Ecto neural progenitor cell (in vitro differentiated cells): ENCODE data around the gene MAP2.

Experiments used
- DNase-seq: peaks from one replicate; pipeline ENCODE4 v3.0.0-alpha.2; 2018; ENCODE audit warnings: low spot score

MAP2 gene, protein sequence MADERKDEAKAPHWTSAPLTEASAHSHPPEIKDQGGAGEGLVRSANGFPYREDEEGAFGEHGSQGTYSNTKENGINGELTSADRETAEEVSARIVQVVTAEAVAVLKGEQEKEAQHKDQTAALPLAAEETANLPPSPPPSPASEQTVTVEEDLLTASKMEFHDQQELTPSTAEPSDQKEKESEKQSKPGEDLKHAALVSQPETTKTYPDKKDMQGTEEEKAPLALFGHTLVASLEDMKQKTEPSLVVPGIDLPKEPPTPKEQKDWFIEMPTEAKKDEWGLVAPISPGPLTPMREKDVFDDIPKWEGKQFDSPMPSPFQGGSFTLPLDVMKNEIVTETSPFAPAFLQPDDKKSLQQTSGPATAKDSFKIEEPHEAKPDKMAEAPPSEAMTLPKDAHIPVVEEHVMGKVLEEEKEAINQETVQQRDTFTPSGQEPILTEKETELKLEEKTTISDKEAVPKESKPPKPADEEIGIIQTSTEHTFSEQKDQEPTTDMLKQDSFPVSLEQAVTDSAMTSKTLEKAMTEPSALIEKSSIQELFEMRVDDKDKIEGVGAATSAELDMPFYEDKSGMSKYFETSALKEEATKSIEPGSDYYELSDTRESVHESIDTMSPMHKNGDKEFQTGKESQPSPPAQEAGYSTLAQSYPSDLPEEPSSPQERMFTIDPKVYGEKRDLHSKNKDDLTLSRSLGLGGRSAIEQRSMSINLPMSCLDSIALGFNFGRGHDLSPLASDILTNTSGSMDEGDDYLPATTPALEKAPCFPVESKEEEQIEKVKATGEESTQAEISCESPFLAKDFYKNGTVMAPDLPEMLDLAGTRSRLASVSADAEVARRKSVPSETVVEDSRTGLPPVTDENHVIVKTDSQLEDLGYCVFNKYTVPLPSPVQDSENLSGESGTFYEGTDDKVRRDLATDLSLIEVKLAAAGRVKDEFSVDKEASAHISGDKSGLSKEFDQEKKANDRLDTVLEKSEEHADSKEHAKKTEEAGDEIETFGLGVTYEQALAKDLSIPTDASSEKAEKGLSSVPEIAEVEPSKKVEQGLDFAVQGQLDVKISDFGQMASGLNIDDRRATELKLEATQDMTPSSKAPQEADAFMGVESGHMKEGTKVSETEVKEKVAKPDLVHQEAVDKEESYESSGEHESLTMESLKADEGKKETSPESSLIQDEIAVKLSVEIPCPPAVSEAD (N-terminal part only)

GRCh38 chr2:209423562-209424198, at the start of gene MAP2:
Gene MAP2 (plus strand): TSS chr2:209424047. CDS start chr2:209653171, 229,124 bp downstream.
- peak; percentile 93 for DNase-seq

GRCh38 chr2:209376686-209377085, 47.2 kb upstream of the MAP2 start:
- no peak for DNase-seq

- DNase-seq: no peak
These were observed 43.6 kb upstream of the MAP2 start for GRCh38 chr2:209380293-209380692.

- DNase-seq: no peak
These were observed 42.8 kb upstream of the MAP2 start for GRCh38 chr2:209381091-209381490.

DNA sequence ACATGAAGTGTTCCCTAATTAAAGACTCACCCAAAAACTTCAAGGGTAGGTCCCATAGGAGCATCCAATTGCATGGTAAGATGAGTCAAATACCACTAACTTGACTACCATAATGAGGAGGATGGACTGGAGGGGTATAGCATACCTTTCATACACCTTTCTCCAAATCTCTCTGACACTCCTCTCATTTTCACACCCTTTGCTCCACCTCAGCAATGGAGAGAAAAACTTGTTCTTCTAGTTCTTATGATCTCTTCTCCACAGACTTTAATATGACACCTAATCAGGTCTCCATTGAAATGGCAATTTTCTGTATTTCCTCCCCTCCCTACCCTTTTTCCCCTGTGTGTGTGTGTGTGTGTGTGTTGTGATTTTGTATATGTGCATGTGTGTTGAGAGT, 41.1 kb upstream of the MAP2 start:
- no peak for DNase-seq

- no peak for DNase-seq
These were observed 40.6 kb upstream of the MAP2 start for GRCh38 chr2:209383212-209383611.

DNA sequence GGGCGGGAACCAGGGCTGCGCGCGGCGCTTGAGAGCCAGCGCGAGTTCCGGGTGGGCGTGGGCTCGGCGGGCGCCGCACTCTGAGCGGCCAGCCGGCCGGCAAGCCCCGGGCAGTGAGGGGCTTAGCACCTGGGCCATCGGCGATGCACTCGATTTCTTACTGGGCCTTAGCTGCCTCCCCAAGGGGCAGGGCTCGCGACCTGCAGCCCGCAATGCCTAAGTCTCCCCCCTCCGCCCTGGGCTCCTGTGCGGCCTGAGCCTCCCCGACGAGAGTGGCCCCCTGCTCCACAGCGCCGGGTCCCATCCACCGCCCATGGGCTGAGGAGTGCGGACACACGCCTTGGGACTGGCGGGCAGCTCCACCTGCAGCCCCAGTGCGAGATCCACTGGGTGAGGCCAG, 36.5 kb upstream of the MAP2 start:
- DNase-seq: no peak

- DNase-seq: no peak
These were observed 35.3 kb upstream of the MAP2 start for GRCh38 chr2:209388446-209389037.

- peak; percentile 57 for DNase-seq
These were observed 34.7 kb upstream of the MAP2 start for GRCh38 chr2:209389171-209389618.

DNA sequence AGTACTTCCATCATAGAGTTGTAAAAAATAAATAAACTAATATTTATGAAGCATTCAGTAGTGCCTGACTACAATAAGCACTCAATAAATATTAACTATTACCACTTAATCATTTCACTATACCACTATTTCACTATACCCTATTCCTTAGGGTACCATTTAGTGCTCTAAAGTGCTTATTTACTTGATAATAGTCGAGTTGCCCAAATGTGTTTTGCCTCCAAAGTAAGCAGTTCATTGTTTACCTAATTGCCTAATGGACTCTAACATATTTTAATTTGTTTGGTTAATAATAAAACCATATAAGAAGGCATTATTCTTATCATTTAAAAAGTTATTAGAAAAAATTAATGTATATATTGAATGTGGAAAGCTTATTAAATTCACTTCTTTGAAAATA, 33.0 kb upstream of the MAP2 start:
- DNase-seq: no peak

DNA sequence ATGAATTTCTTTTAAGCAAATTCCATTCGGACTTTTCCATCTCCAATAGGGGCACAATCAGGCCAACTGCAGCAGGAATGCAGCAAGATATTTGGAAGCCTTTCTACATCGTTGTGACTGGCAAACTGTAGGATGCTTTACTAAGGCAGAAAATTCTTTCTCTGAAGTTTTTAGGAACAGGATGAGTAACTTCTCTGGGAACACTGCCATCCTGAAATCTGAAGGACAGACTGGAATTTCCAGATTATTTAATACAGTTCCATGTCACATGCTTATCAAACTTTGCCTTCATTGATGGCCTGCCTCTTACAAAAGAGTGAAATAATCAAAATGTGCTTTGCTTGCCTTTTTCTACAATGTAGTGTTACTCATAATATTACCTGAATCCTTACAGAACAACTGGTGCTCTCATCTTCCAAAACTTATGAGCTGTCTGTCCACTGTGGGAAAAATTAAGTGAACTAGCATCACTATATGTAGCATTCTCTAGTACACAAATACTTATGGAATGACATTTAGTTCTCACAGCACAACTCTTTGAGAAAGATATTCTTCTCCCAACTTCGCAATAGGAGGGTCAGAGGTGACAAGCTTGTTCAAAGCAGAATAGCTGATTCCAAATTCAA, 32.0 kb upstream of the MAP2 start:
- no peak for DNase-seq

GRCh38 chr2:209395229-209395628, 28.6 kb upstream of the MAP2 start:
- no peak for DNase-seq

- no peak for DNase-seq
These were observed 28.2 kb upstream of the MAP2 start for GRCh38 chr2:209395652-209396051.

GRCh38 chr2:209398463-209398862, 25.4 kb upstream of the MAP2 start:
- no peak for DNase-seq

- no peak for DNase-seq
These were observed 22.1 kb upstream of the MAP2 start for GRCh38 chr2:209401788-209402187.

DNA sequence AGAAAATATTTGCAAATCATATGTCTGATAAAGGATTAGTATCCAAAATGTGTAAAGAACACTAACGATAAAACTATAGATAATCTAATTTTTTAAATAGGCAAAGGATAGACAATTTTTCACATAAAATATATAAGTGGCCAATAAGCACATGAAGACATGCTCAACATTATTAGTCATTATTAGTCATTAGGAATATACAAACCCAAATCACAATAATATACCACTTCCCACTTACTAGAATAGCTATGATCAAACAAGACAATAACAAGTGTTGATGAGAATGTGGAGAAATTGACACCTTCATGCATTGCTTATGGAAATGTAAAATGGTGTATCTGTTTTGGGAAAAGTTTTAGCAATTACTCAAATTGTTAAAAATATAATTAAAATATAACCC, 12.6 kb upstream of the MAP2 start:
- DNase-seq: no peak

DNA sequence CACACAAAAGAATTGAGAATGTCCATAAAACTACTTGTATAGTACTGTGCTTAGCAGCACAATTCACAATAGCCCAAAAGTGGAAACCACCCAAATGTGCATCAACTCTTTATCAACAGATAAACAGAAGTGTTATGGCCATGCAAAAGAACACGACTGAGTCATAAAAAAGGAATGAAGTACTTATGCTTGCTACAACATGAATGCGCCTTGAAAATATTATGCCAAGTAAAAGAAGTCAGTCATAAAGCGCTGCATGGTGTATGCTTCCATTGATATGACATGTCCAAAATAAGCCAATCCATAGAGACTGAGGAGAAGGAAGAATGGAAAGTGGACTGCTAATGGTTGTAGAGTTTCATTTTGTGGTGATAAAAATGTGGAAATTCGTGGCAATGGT, 12.1 kb upstream of the MAP2 start:
- no peak for DNase-seq

GRCh38 chr2:209413311-209414014, 10.4 kb upstream of the MAP2 start:
- DNase-seq: no peak

DNA sequence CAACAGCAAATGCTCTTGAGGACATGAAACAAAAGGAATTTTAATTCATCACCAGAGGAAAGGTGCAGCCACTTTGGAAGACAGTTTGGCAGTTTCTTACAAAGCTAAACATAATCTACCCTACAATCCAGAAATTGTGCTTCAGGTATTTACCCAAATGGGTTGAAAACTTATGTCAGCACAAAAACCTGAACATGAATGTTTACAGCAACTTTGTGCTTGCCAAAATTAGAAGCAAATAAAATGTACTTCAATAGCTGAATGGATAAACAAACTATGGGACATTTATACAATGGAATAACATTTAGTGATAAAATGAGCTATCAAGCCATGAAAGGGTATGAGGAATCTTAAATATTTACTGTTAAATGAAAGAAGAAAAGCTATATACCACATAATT, 6.9 kb upstream of the MAP2 start:
- DNase-seq: no peak

DNA sequence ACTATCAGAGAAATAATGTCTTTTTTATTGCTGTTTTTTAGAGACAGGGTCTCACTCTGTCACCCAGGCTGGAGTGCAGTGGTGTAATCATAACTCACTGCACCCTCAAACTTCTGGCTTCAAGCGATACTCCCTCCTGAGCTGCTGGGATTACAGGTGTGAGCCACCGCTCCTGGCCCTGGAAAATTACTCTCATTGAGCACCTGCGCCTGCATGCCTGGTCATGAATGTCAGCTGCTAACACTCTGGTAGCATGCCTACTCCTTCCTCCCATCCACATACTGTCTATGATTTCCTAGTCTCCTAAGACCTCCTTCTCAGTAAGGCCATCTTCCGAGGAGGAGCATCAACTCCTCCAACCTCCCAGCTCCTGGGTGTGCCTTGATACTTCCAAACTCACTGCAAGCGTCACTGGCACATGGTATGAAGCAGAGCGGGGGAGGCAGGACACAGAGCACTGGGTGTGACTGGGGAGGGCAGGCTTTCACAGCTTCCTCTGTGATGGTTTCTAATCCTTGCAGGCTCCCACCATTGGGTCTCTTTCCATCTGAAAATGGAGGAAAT, 1.6 kb upstream of the MAP2 start:
- no peak for DNase-seq
